Astrocyte of the hippocampus (primary cell): Measurements from ENCODE around the gene PROK2.

ENCODE experiments used
- DNase-seq: peaks from one replicate; pipeline ENCODE4 v3.0.0; 2011; ENCODE audit warnings: low read depth, low spot score

Gene PROK2

DNA sequence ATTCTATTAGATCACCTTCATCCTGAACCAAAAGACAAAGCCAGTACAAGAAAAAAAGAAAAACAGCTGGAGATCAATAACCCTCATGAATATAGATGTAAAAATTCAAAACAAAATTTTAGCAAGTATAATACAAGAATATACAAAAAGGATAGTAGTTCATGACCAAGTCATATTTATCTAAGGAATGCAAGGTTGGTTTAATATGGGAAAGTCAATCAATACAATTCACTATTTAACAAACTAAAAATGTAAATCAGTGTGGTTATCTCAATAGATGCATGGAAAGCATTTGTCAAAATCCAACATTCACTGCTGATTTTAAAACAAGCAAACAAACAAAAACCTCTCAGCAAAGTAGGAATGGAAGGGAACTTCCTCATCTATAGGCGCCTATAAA, 42.3 kb downstream of the PROK2 start:
- no peak for DNase-seq

DNA sequence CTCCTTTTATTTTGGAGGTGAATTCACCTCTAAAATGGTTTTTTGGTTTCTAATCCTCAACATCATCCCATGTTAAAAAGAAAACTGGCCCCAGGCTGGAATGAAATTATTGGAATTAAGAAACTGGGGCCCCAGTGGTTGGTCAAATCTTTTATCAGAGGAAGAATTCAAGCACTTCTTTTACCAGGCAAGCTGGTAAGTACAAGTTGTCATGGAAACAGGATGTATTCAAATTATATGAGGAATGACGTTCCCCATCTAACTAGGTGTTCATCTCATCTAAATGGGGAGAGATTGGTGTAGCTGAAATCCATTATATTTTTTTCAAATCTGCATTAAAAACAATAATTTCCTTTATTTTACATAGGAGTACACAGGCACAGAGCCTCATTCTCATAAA, 50.1 kb downstream of the PROK2 start:
- DNase-seq, result no peak

DNA sequence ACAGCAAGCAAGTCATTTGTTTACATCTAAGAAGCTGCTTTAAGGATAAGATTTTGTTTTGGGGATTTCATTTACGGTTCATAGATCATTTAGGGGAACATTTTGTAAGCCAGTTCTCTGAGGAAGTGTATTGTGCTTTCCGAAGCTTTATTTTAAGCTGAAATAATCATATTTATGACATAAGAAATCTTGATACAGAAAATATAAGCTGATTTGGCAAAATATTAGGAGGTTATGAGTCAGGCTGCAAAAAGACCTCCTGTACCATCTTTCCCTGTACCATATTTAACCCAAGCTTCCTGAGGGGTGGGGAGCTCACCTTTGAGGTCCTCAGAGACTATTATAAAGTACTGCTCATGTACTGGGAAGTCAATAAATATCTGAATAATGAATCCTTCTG, 51.6 kb downstream of the PROK2 start:
- DNase-seq, result no peak

GRCh38 chr3:71732637-71733036, 52.3 kb downstream of the PROK2 start:
- DNase-seq, result no peak

GRCh38 chr3:71728632-71729342, 56.2 kb downstream of the PROK2 start:
- DNase-seq, result peak; percentile 47

DNA sequence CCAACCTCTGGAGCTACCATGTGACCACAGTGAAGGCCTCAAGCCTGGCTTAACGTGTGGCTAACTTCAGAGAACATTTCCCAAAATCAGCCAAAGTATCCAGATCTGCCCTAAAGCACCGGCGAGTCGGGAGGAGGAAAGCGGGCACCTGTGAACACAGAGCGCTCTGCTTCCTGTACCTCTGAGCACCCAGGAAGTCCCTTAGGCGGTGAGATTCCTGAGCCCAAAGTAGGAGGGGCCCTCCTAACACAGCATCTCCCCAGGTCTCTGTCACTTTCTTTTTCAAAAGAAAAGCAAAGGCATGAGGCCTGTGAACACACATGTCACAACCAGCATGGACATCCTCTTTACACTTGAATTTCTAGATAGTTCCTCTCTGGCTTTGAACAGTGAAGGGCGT, 58.8 kb downstream of the PROK2 start:
- no peak for DNase-seq

GRCh38 chr3:71725271-71725991, 59.5 kb downstream of the PROK2 start, which contains the start of gene EIF4E3:
EIF4E3 (minus strand) TSS chr3:71725402; CDS start chr3:71725367, 35 bp downstream.
- DNase-seq, result peak; percentile 66

DNA sequence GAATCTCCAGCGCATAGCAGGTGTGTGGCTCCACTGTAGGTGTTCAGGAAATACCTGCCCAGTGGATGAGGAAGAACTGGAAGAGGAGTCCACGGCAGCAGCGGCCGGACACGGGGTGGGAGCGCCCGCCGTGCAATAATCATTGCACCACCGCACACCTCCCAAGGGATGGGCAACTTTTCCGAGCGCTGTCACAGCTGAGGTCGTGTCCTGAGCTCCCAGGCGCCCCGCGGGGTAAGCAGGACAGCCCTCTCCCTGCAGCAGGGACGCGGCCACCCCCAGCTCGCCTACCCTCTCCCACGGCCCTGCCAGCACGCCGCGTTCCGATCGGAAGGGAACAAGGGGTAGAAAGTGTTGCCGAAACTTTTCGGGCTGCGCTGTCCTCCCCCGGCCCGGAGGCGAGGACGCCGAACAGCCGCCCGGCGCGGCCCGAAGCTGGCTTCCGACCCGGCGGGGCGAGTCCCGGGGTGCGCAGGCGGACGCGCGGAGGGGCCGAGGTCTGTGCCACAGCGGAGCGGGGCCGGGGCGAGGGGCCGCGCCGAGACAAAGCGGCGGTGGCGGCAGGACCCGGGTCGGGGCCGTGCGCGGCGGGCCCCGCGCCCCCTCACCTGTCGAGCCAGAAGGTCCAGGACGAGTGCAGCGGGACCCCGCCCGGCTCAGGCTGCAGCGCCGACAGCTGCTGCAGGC, 60.2 kb downstream of the PROK2 start:
- DNase-seq, result peak; percentile 51

DNA sequence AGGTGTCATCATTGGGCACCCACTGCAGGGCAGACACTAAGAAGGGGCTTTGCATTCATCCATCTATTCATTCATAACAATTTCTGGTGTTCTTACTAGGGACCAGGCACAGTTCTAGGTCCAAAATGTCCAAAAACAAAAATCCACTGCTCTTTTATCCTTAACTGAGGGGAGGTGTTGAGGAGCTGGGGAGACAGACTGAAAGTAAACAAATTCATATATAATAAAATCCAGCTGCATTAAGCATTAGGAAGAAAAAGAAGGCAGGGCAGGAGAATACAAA, 60.8 kb downstream of the PROK2 start:
- DNase-seq, result no peak

- DNase-seq, result no peak
Observed at GRCh38 chr3:71723452-71724170, 61.3 kb downstream of the PROK2 start.

GRCh38 chr3:71722693-71723092, 62.3 kb downstream of the PROK2 start:
- no peak for DNase-seq
